GM19351 (cell line): ENCODE results near the gene GDPD3.

ENCODE experiments used
- ATAC-seq: cut with Tn5 transposase; IDR thresholded peaks from one replicate; pipeline ENCODE4 v1.9.1; 2021; ENCODE audit warnings: mild to moderate bottlenecking, moderate library complexity; ENCODE audit not compliant: unreplicated experiment

GDPD3 gene

GRCh38 chr16:30060836-30061554, 52.3 kb downstream of the GDPD3 start:
- ATAC-seq, result no peak

DNA sequence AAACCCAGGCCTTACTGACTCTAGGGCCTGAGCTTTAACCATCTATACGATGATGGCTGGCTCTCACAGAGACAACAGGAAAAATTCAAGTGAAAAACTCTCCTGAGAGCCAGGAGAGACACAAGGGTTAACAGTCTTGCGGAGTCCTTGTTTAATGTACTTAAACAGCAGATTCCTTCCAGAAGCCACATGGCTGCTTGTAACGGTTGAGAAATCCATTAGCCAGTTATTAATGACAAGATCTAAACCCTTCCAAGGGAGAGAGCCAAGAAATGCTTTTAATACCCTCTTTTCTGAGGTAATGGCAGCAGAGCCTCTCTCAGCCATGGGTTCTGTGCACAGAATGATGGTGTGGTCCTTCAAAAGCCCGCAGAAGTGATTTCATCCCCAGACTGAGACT, 53.0 kb downstream of the GDPD3 start:
- no peak for ATAC-seq

GRCh38 chr16:30054959-30055553, 58.3 kb downstream of the GDPD3 start:
- ATAC-seq, result no peak
